NCI-H526 treated with DMSO at 0.1 percent for 48 hours (cell line): ENCODE results near the gene LBHD2.

Source experiments
- DNase-seq: peaks from one replicate; lab custom pipeline; 2025; lab: John Stamatoyannopoulos, UW

Gene LBHD2

GRCh38 chr14:103132381-103133209, 48.6 kb downstream of the LBHD2 start:
- DNase-seq, result no peak

GRCh38 chr14:103133210-103134140, 49.5 kb downstream of the LBHD2 start:
- no peak for DNase-seq

- DNase-seq, result no peak
These were observed 50.4 kb downstream of the LBHD2 start for GRCh38 chr14:103134405-103134804.

- DNase-seq, result no peak
These were observed 50.9 kb downstream of the LBHD2 start for GRCh38 chr14:103134919-103135318.

- no peak for DNase-seq
These were observed 51.6 kb downstream of the LBHD2 start for GRCh38 chr14:103135333-103136260.

GRCh38 chr14:103136388-103137271, 52.6 kb downstream of the LBHD2 start:
- no peak for DNase-seq

- no peak for DNase-seq
These were observed 53.8 kb downstream of the LBHD2 start for GRCh38 chr14:103137689-103138300.

GRCh38 chr14:103138301-103139131, 54.5 kb downstream of the LBHD2 start:
- DNase-seq, result no peak

- no peak for DNase-seq
These were observed 55.4 kb downstream of the LBHD2 start for GRCh38 chr14:103139132-103140025.
